Measurements from ENCODE around the gene IGFL1.
"Not testable (repeated sequence)": the region's sequence is repeated elsewhere in the genome, so short reads cannot be mapped to it uniquely, and the experiment has no call there.

IGFL1 gene

GRCh38 chr19:46225558-46226004 is 4.0 kb upstream of the IGFL1 start:
- H3K36me3 ChIP-seq (replicated peaks), result no peaks in the 10 kb centered on the region
- no peak overlapping the region for H3K27ac ChIP-seq
- in situ Hi-C loops (cut with HindIII; ENCODE audit: low pct_ligation_motif_present, low sequenced_read_pairs), result no loop called here
- DNase-seq, result no peak
- H3K27me3 ChIP-seq (replicated peaks), result peaks cover 17% of the 10 kb centered on the region
- TF ChIP-seq, protein P1, sequence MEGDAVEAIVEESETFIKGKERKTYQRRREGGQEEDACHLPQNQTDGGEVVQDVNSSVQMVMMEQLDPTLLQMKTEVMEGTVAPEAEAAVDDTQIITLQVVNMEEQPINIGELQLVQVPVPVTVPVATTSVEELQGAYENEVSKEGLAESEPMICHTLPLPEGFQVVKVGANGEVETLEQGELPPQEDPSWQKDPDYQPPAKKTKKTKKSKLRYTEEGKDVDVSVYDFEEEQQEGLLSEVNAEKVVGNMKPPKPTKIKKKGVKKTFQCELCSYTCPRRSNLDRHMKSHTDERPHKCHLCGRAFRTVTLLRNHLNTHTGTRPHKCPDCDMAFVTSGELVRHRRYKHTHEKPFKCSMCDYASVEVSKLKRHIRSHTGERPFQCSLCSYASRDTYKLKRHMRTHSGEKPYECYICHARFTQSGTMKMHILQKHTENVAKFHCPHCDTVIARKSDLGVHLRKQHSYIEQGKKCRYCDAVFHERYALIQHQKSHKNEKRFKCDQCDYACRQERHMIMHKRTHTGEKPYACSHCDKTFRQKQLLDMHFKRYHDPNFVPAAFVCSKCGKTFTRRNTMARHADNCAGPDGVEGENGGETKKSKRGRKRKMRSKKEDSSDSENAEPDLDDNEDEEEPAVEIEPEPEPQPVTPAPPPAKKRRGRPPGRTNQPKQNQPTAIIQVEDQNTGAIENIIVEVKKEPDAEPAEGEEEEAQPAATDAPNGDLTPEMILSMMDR (IDR thresholded peaks at IDR 0.05; ENCODE audit: low read depth, low read length, missing control alignments), result no peak
- no peak overlapping the region for H3K4me3 ChIP-seq (ENCODE audit: low read depth, low read length)

GRCh38 chr19:46226438-46226973 is 3.0 kb upstream of the IGFL1 start:
- no peaks in the 10 kb centered on the region for H3K36me3 ChIP-seq (replicated peaks)
- DNase-seq, result no peak
- in situ Hi-C loops (cut with HindIII; ENCODE audit: low pct_ligation_motif_present, low sequenced_read_pairs), result no loop called here
- H3K27me3 ChIP-seq (replicated peaks), result peaks cover 20% of the 10 kb centered on the region
- TF ChIP-seq, protein P1 (IDR thresholded peaks at IDR 0.05; ENCODE audit: low read depth, low read length, missing control alignments), result no peak
- H3K27ac ChIP-seq, result no peak overlapping the region
- H3K4me3 ChIP-seq (ENCODE audit: low read depth, low read length), result no peak overlapping the region

DNA sequence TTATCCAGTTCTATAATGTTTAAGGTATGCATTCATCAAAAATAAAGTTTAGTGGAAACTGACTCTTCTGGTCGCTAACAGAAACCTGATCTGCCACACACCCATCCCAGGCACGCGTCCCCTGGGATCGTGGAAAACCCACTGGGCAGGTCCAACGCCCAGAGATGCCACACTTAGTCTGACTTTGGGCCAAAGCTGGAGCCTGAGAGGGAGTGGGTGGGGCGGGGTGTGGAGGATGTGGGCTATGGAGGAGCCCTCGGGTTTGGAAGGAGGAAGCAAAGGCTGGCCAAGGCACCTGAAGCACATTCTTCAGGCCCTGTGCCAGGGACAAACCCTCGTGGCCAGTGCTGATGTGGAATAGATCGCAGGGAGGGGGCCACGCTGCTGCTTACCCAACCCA is 2.5 kb downstream of the IGFL1 start:
- in situ Hi-C loops (cut with HindIII; ENCODE audit: low pct_ligation_motif_present, low sequenced_read_pairs), result no loop called here
- peaks cover 14% of the 10 kb centered on the region for H3K27me3 ChIP-seq (replicated peaks)
- DNase-seq, result no peak
- H3K36me3 ChIP-seq (replicated peaks), result no peaks in the 10 kb centered on the region
- TF ChIP-seq, protein P1 (IDR thresholded peaks at IDR 0.05; ENCODE audit: low read depth, low read length, missing control alignments), result no peak
- no peak overlapping the region for H3K4me3 ChIP-seq (ENCODE audit: low read depth, low read length)
- no peak overlapping the region for H3K27ac ChIP-seq

GRCh38 chr19:46232468-46232867 is 2.9 kb downstream of the IGFL1 start:
- in situ Hi-C loops (cut with HindIII; ENCODE audit: low pct_ligation_motif_present, low sequenced_read_pairs), result no loop called here
- Histone ChIP-seq H3K36me3 (replicated peaks) (no peaks in the 10 kb centered on the region), H3K27me3 (replicated peaks) (peaks cover 13% of the 10 kb centered on the region), H3K4me3 (ENCODE audit: low read depth, low read length) (no peak overlapping the region), H3K27ac (no peak overlapping the region)
- DNase-seq, result no peak
- TF ChIP-seq, protein P1 (IDR thresholded peaks at IDR 0.05; ENCODE audit: low read depth, low read length, missing control alignments), result no peak

DNA sequence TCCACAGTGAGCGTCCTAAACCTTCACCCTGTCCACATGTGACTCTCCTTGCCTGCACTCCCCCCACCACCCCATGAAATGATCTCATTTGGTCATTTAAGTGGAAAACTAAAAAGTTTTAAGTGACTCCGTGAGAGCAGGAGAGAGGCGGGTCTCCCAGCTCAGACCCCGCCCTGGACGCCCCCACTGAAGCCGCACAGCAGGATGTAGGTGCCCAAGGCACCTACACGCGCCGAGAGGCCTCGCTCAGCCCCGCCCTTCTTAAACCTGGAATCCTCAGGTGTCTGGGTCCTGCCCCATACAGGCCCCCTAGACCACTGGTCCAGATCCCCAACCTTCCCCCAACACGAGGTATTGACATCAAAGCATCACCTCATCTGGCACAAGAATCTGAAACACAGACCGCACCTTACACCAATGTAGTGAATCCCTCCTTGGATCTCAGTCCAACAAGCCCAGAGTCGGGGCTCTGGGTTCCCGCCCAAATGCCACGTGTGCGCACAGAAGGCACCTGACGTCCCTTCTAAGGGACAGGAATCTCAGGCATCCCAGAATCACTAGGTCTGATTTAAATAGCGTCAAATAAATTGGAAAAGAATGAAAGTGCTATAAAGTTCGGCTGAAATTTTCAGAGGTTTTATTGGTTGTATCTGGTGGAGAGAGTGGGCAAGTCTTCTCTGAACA is 3.5 kb downstream of the IGFL1 start:
- Histone ChIP-seq H3K36me3 (replicated peaks) (no peaks in the 10 kb centered on the region), H3K27me3 (replicated peaks) (peaks cover 11% of the 10 kb centered on the region), H3K4me3 (ENCODE audit: low read depth, low read length) (no peak overlapping the region), H3K27ac (no peak overlapping the region)
- in situ Hi-C loops (cut with HindIII; ENCODE audit: low pct_ligation_motif_present, low sequenced_read_pairs), result no loop called here
- DNase-seq, result no peak
- TF ChIP-seq, protein P1 (IDR thresholded peaks at IDR 0.05; ENCODE audit: low read depth, low read length, missing control alignments), result no peak

- H3K27me3 ChIP-seq (replicated peaks), result peaks cover 13% of the 10 kb centered on the region
- H3K36me3 ChIP-seq (replicated peaks); DNase-seq; H3K4me3 ChIP-seq (ENCODE audit: low read depth, low read length); in situ Hi-C loops (cut with HindIII; ENCODE audit: low pct_ligation_motif_present, low sequenced_read_pairs); H3K27ac ChIP-seq: not testable (repeated sequence)
Observed at GRCh38 chr19:46233871-46234270, 4.3 kb downstream of the IGFL1 start.

GRCh38 chr19:46238141-46238540 is 8.6 kb downstream of the IGFL1 start:
- peaks cover 20% of the 10 kb centered on the region for H3K27me3 ChIP-seq (replicated peaks)
- in situ Hi-C loops (cut with HindIII; ENCODE audit: low pct_ligation_motif_present, low sequenced_read_pairs); H3K4me3 ChIP-seq (ENCODE audit: low read depth, low read length); DNase-seq; H3K36me3 ChIP-seq (replicated peaks); H3K27ac ChIP-seq: not testable (repeated sequence)
